NCI-H2196 (cell line): ENCODE data around the gene NKX2-2.
"Not testable (repeated sequence)": the region's sequence is repeated elsewhere in the genome, so short reads cannot be mapped to it uniquely, and the experiment has no call there.

ENCODE experiments used
- DNase-seq: peaks from one replicate; lab custom pipeline; 2025; ENCODE audit not compliant: unreplicated experiment; lab: John Stamatoyannopoulos, UW

NKX2-2 gene

GRCh38 chr20:21509597-21510371 is 4.1 kb downstream of the NKX2-2 start:
- DNase-seq = no peak

- DNase-seq = no peak
Observed at GRCh38 chr20:21509079-21509596, 4.7 kb downstream of the NKX2-2 start.

GRCh38 chr20:21508230-21509078 is 5.4 kb downstream of the NKX2-2 start:
- DNase-seq = no peak

GRCh38 chr20:21507400-21508229 is 6.2 kb downstream of the NKX2-2 start:
- no peak for DNase-seq

GRCh38 chr20:21505810-21506530 is 7.9 kb downstream of the NKX2-2 start:
- DNase-seq = peak; percentile 66

- peak; percentile 61 for DNase-seq
Observed at GRCh38 chr20:21505161-21505809, 8.6 kb downstream of the NKX2-2 start.

- DNase-seq = no peak
Observed at GRCh38 chr20:21504323-21504722, 9.5 kb downstream of the NKX2-2 start.

- DNase-seq = no peak
Observed at GRCh38 chr20:21503345-21503744, 10.5 kb downstream of the NKX2-2 start.

GRCh38 chr20:21501184-21501583 is 12.7 kb downstream of the NKX2-2 start:
- DNase-seq = no peak

GRCh38 chr20:21500599-21500998 is 13.3 kb downstream of the NKX2-2 start:
- no peak for DNase-seq

- DNase-seq = no peak
Observed at GRCh38 chr20:21499641-21500040, 14.2 kb downstream of the NKX2-2 start.

GRCh38 chr20:21498635-21499034 is 15.2 kb downstream of the NKX2-2 start:
- DNase-seq = no peak

GRCh38 chr20:21498195-21498594 is 15.7 kb downstream of the NKX2-2 start:
- no peak for DNase-seq

- DNase-seq = no peak
Observed at GRCh38 chr20:21496452-21496851, 17.4 kb downstream of the NKX2-2 start.

- no peak for DNase-seq
Observed at GRCh38 chr20:21493049-21493448, 20.8 kb downstream of the NKX2-2 start.

GRCh38 chr20:21490105-21490504 is 23.8 kb downstream of the NKX2-2 start:
- no peak for DNase-seq

GRCh38 chr20:21480144-21480543 is 33.7 kb downstream of the NKX2-2 start:
- not testable (repeated sequence) for DNase-seq

GRCh38 chr20:21465799-21466198 is 48.1 kb downstream of the NKX2-2 start:
- DNase-seq = no peak

- no peak for DNase-seq
Observed at GRCh38 chr20:21464916-21465315, 48.9 kb downstream of the NKX2-2 start.
